HepG2 (cell line): ENCODE results near the gene C20orf96. TPM values are rescaled to one million over a fixed set of nuclear protein-coding genes. Genes with fewer than 3 reads are reported as not detected.

Experiments
- AHR ChIP-seq: IDR thresholded peaks from 2 replicates; pipeline ENCODE4 v1.6.1; 2018; ENCODE audit warnings: missing genetic modification reagents, missing compliant biosample characterization
- FOXO1 ChIP-seq: sonication (generic); formaldehyde crosslinking; IDR thresholded peaks from 2 replicates; pipeline ENCODE4 v1.4.0; 2020; ENCODE audit warnings: missing genetic modification reagents
- HCFC1 ChIP-seq: fragments of 150-350 bp; IDR thresholded peaks from 2 replicates; pipeline ENCODE4 v1.6.1; 2014; ENCODE audit warnings: low read depth, low read length
- KLF12 ChIP-seq: sonication (generic); formaldehyde crosslinking; IDR thresholded peaks from 2 replicates; pipeline ENCODE4 v1.4.0; 2020; ENCODE audit warnings: missing genetic modification reagents, borderline replicate concordance
- NCOA1 ChIP-seq: sonication (generic); formaldehyde crosslinking; IDR thresholded peaks from 2 replicates; pipeline ENCODE4 v1.9.0; 2021; ENCODE audit warnings: missing genetic modification reagents
- NFATC3 ChIP-seq: sonication (generic); formaldehyde crosslinking; IDR thresholded peaks from 2 replicates; pipeline ENCODE4 v1.5.1; 2020; ENCODE audit warnings: mild to moderate bottlenecking, missing genetic modification reagents
- REXO4 ChIP-seq: sonication (generic); formaldehyde crosslinking; IDR thresholded peaks from 2 replicates; pipeline ENCODE4 v1.8.0; 2022; ENCODE audit warnings: missing genetic modification reagents, mild to moderate bottlenecking, borderline replicate concordance
- SMC3 ChIP-seq: IDR thresholded peaks from 2 replicates; pipeline ENCODE4 v1.6.1; 2011; ENCODE audit warnings: low read length, improper control_type of control experiment
- U2AF1 ChIP-seq: fragments of 200-400 bp; formaldehyde crosslinking; optimal IDR thresholded peaks from 2 replicates; pipeline ENCODE3; 2017; ENCODE audit warnings: mild to moderate bottlenecking, low read depth, low read length
- XRCC5 ChIP-seq: fragments of 200-400 bp; formaldehyde crosslinking; optimal IDR thresholded peaks from 2 replicates; pipeline ENCODE3; 2017; ENCODE audit warnings: mild to moderate bottlenecking, low read length
- ZFP37 ChIP-seq: sonication (generic); formaldehyde crosslinking; IDR thresholded peaks from 2 replicates; pipeline ENCODE4 v1.4.0; 2020; ENCODE audit warnings: missing genetic modification reagents, borderline replicate concordance
- polyA plus RNA-seq, 8 experiments: library from polyadenylated mRNA; depleted of rRNA in 3 of 8; stranded (reverse) in 7 of 8; unstranded in 1 of 8; fragments of >200 nt; fragmentation: Illumina TruSeq in 4 of 8; extraction: Trizol in 4 of 8; gene quantifications; 2 replicates each; pipeline versions ENCODE4 v1.2.1 to v1.2.3, GENCODE V29; 2011 to 2016; ENCODE audit warnings: low read depth in 4 of 8, missing spikeins in 1 of 8, mixed read lengths in 1 of 8; ENCODE audit not compliant: insufficient read depth in 1 of 8
- total RNA-seq, 5 experiments: library from RNA; depleted of rRNA; stranded (reverse); fragments of >200 nt; fragmentation: Illumina TruSeq; extraction: Trizol; gene quantifications; 2 replicates each; pipeline ENCODE4 v1.2.3, GENCODE V29; 2016; ENCODE audit warnings: low read depth in 1 of 5
- TF ChIP-seq, protein P1 (sequence below): sonication (generic); formaldehyde crosslinking; IDR thresholded peaks from 2 replicates; pipeline ENCODE4 v1.8.0; 2022; ENCODE audit warnings: mild to moderate bottlenecking, missing genetic modification reagents, moderate library complexity
- TF ChIP-seq, protein P2 (sequence below), 2 experiments: sonication (generic) in 1 of 2; formaldehyde crosslinking in 1 of 2; IDR thresholded peaks; 2 replicates each; pipeline versions ENCODE4 v1.5.1 to v1.6.1; 2011 to 2020; ENCODE audit warnings: borderline replicate concordance in 1 of 2, low read depth in 1 of 2, low read length in 1 of 2, mild to moderate bottlenecking in 1 of 2, missing genetic modification reagents in 1 of 2, moderate library complexity in 1 of 2
- TF ChIP-seq, protein P3 (sequence below): sonication (generic); formaldehyde crosslinking; IDR thresholded peaks from 2 replicates; pipeline ENCODE4 v1.4.0; 2020; ENCODE audit warnings: missing genetic modification reagents, mild to moderate bottlenecking, borderline replicate concordance

Gene C20orf96
- total and polyA plus RNA-seq, 2 of the 13 experiments (the other 11 are each of a cell fraction or from before 2014, with no cell fraction given) = 3.8 to 20.6 TPM

DNA sequence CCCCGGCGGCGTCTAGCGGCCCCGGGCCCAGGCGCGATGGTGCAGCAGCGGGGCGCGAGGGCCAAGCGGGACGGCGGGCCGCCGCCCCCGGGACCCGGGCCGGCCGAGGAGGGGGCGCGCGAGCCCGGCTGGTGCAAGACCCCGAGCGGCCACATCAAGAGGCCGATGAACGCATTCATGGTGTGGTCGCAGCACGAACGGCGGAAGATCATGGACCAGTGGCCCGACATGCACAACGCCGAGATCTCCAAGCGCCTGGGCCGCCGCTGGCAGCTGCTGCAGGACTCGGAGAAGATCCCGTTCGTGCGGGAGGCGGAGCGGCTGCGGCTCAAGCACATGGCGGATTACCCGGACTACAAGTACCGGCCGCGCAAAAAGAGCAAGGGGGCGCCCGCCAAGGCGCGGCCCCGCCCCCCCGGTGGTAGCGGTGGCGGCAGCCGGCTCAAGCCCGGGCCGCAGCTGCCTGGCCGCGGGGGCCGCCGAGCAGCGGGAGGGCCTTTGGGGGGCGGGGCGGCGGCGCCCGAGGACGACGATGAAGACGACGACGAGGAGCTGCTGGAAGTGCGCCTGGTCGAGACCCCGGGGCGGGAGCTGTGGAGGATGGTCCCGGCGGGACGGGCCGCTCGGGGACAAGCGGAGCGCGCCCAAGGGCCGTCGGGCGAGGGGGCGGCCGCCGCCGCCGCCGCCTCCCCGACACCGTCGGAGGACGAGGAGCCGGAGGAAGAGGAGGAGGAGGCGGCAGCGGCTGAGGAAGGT lies 35.5 kb upstream of the C20orf96 start (continued):
- TF ChIP-seq, protein P1, sequence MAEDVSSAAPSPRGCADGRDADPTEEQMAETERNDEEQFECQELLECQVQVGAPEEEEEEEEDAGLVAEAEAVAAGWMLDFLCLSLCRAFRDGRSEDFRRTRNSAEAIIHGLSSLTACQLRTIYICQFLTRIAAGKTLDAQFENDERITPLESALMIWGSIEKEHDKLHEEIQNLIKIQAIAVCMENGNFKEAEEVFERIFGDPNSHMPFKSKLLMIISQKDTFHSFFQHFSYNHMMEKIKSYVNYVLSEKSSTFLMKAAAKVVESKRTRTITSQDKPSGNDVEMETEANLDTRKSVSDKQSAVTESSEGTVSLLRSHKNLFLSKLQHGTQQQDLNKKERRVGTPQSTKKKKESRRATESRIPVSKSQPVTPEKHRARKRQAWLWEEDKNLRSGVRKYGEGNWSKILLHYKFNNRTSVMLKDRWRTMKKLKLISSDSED (CRISPR knock-in tag) = peak; percentile 89; the same call in 1 of the 2 replicates
- no peak for TF ChIP-seq AHR
- TF ChIP-seq NCOA1 (CRISPR knock-in tag) = no peak
- TF ChIP-seq, protein P2, sequence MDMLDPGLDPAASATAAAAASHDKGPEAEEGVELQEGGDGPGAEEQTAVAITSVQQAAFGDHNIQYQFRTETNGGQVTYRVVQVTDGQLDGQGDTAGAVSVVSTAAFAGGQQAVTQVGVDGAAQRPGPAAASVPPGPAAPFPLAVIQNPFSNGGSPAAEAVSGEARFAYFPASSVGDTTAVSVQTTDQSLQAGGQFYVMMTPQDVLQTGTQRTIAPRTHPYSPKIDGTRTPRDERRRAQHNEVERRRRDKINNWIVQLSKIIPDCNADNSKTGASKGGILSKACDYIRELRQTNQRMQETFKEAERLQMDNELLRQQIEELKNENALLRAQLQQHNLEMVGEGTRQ (IDR thresholded peaks at IDR 0.05; ENCODE audit: low read depth, low read length) = no peak
- TF ChIP-seq, protein P2 (CRISPR knock-in tag; IDR thresholded peaks at IDR 0.05; ENCODE audit: borderline replicate concordance) = no peak
- no peak for TF ChIP-seq NFATC3
- no peak for TF ChIP-seq KLF12 (CRISPR knock-in tag)
- no peak for TF ChIP-seq HCFC1
- TF ChIP-seq, protein P3, sequence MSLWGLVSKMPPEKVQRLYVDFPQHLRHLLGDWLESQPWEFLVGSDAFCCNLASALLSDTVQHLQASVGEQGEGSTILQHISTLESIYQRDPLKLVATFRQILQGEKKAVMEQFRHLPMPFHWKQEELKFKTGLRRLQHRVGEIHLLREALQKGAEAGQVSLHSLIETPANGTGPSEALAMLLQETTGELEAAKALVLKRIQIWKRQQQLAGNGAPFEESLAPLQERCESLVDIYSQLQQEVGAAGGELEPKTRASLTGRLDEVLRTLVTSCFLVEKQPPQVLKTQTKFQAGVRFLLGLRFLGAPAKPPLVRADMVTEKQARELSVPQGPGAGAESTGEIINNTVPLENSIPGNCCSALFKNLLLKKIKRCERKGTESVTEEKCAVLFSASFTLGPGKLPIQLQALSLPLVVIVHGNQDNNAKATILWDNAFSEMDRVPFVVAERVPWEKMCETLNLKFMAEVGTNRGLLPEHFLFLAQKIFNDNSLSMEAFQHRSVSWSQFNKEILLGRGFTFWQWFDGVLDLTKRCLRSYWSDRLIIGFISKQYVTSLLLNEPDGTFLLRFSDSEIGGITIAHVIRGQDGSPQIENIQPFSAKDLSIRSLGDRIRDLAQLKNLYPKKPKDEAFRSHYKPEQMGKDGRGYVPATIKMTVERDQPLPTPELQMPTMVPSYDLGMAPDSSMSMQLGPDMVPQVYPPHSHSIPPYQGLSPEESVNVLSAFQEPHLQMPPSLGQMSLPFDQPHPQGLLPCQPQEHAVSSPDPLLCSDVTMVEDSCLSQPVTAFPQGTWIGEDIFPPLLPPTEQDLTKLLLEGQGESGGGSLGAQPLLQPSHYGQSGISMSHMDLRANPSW (CRISPR knock-in tag) = no peak
- no peak for TF ChIP-seq ZFP37 (CRISPR knock-in tag)
- TF ChIP-seq XRCC5 = peak; percentile 2
- TF ChIP-seq U2AF1 = no peak
- TF ChIP-seq REXO4 = no peak
- peak; percentile 1; the same call in 1 of the 2 replicates for TF ChIP-seq FOXO1
- TF ChIP-seq SMC3 = no peak
